ENCODE results near the gene SPON1.

The SPON1 gene

DNA sequence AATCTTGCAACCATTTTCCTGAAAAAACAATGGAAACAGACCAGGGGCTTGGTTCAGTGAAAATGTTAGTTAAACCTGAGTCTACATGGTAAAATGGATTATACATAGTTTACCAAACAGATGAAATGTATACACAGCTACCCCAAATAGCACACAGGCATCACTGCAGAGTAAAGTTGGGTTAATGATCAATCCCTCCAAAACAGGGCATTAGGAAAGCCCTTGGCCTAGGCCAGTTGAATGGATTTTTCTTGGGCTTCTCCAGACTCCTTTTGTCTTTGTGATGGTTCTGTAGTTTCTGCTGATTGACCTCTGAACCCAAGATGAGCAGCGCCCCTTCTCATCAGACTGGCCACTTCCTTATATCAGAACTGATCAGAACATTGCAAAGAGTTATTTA lies 222.9 kb downstream of the SPON1 start:
- DNase-seq (ENCODE audit: low read depth in 2 of 2), result no peak

DNA sequence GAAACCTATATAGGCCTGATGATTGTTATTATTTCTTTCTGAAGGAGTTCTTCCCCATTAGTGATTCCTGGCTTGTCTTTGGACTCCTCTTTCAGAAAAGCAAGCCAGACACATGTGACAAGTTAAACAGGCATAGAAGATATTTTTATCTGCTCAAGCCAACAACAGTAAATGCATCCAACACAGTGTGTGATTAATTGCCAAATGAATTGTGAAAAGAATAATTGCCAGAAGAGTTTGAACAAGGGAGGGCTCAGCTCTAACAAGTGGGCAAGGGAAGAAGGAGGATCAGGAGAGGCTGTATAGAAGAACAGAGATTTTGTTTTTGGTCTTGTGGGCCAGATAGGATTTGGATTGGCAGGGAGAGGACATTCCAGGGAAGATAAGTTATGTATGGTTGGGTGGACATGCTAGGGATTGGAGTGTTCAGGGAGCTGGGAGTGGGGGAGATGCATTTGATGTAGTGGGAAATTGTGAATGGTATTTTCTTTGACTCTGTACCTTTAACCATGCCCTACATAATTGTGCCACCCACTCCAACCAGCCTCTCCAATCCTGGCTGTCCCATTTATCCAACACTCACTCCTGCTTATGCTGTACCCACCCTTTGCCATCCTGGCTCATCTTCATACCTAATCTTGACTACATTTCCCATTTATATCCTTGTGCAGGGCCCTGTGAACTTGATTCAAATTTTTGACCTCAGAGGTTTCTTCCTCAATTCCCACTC lies 223.7 kb downstream of the SPON1 start:
- DNase-seq (ENCODE audit: low read depth in 2 of 2), result no peak

DNA sequence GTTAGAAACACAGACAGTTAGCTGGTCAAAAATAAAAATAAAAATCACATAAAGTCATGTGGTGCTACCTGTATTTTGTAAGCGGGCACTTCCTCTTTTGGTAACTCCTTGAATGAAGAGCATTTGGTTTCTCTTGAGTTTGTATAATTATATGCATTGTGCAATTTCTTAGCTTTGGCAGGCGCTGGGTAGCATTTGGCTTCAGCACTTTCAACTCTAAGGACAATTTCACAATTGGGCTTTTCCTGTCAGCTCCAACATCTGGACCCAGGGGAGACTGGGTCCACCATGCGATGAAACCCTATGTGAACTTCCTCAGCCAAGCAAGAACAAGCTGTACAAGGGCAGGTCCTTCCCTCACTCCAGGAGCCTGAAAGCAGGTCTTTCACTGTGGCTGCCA lies 227.4 kb downstream of the SPON1 start:
- no peak for DNase-seq (ENCODE audit: low read depth in 2 of 2)

DNA sequence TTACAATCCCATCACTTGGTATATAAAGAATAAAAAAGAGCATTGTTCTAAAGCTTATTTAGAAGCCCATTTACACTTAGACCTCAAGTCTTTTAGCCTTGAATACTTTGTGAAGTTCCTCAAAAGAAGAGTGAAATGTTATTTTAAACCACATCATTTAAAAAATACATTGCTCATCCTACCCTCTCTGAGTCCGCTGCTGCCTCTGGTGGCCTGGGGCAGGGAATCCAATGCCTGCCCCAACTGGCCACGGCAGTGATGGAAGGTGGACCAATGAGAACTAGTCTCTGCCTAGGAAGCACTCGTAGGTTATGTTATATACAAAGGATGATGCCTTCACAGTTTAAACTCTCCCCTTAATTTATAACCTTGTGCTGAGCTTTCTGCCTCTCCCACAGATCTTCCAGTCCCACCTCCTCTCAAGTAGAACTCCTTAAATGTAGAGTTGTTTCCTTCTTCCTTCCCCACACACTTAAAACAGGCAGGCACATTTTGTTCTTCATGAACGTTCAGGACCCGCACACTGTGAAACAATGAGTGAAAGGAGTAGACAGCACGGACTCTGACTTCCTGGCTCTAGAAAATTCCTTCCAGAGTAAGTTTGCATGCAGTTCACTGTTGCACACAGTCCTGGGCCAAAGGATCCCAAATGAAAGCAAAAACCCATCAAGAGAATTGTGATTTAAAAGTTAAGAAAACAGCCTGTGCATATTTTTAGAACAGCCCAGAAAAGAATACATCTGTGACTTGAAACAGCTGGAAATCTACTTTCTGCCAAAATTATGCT lies 228.7 kb downstream of the SPON1 start:
- no peak for DNase-seq (ENCODE audit: low read depth in 2 of 2)

DNA sequence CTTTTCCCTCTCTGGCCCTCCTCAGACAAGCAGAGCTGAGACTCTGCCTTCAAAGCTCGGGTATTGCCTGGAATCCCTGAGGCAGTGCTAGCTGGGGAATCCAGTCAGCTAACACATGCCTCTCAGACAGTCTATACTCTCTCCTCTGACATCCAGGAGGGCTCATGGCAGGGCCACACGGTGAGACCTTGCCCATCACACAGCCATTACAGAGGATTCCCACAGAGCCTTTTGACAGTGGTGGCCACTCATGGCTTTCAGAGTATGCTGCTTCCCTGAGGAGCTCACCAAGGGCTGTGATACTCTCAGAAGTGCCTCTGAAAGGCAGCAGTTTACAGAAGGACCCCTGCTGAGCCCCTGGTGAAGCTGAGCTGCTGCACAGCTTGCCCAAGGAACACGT lies 231.1 kb downstream of the SPON1 start:
- DNase-seq (ENCODE audit: low read depth in 2 of 2), result no peak

DNA sequence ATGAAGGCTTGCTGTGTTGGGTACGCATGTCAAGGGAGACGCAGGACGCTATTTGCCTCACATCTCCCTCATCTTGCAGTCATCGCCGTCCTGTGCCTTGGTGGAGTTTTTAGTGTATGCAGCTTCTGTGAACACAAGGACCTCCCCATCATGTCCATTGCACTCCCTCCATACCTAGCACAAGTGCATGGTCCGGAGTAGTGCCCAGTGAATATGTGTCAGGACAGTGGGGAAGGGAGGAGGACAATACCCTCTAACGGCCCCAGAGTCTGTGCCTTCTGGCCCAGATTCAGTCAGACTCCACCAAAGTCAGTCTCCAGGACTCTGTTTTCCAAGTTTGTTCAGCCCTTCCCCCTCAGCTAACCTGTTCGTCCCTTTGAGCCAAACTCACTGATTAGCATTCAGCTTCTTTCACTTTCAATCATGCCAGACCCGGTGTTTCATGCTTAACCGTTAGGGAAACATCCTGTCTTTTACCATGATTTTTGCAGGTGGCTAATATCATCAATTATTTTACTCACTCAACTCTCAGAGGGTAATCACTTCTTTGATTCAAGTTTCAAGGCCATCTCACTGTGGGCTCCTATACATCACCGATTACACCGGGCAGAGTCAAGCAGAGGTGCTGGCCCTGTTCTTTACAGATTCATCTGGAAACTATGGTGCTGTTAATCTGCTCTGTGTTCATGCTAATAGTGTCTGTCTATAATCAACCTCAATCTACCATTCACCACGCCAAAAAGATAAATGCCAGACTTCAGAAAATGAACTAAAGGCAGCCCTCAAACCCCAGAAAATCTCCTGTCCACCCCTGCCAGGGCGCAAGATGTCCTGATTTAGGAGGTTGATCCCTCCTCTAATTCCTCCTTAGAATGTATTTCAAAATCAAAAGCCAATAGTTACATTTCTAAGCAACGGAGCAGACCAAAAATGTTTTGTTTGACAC lies 240.0 kb downstream of the SPON1 start:
- no peak for DNase-seq (ENCODE audit: low read depth in 2 of 2)

DNA sequence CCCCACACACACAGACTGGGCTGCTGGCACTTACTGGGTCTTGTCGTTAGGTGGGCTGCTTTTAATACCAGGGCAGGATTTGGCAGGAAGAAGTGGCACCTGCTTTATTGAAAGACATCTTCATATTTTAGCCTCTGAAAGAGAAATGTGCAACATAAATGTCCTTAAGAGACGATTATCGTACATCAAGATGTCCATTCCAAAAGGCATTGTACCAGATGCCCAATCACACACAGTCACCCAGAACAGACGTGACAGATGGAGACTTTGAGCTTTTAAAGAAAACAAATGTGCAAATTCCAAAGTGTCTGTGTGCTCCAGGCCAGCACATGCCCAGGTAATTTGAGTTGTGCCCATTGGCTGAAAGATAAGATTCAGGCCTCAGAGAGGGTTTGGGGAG lies 240.8 kb downstream of the SPON1 start:
- no peak for DNase-seq (ENCODE audit: low read depth in 2 of 2)

DNA sequence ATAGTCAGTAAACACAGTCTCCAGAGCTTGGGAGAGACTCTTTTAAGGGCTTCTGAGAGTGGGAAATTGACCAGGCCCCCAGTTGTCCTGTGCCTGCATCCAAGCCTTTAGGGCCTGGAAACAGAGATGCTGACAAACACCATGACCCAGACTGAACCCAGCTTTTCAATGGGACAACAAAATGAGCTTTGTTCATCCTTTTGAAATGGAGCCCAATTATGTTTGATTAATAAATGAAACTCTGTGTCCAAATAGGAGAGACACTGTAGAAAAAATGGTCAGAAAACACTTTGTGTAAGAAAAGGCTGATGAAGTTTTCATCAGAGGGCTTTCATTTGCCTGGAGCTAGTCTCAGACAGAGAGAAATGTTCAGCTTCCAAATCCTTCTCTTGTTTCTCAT lies 250.5 kb downstream of the SPON1 start:
- DNase-seq (ENCODE audit: low read depth in 2 of 2), result no peak

DNA sequence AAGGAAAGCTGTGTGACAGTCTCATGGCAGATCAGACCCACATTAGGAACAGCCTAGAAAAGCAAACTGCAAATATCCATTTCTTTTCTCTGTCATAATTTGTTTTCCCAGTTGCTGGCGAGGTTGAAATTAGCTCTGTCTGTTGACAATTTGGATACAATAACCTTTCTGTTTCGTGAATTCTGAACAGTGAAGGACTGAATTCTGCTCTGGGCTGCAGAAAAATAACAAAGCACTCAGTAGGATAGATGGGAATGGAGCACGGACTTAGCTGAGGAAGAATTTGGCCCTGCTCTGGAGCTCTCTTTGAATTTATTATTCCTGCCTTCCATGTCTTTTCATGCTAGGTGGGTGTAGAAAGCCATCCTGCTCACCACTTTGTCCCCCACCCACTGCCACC lies 256.2 kb downstream of the SPON1 start:
- DNase-seq (ENCODE audit: low read depth in 2 of 2), result no peak

DNA sequence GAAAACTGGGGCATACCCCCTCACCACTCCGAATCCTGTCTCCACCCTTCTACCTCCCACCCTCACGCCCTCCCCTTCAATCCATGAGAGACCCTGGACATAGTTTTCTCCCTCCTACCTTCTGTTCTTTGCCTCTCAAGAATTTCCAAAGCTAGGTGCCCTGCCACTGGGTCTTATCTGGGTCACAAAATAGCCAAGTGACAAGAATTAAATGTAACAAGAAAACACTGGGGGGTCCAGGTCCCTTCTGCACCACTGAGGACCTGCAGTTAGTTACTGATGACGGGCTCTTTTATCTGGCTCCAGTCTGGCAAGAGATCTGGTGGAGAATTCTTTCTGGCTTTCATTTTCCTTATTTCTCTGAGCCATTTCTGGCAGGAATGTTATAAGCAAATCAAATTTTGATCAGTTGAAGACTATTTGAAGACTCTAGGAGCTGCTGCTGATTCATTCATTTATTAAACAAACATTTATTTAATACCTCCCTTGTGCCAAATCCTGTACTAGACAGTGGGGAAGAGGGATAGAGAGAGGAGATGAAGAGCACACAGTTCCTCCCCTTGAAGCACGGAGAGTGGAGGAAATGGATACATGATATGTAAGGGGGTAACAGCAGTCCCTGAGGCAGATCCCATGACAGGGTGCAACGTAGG lies 261.2 kb downstream of the SPON1 start:
- no peak for DNase-seq (ENCODE audit: low read depth in 2 of 2)

DNA sequence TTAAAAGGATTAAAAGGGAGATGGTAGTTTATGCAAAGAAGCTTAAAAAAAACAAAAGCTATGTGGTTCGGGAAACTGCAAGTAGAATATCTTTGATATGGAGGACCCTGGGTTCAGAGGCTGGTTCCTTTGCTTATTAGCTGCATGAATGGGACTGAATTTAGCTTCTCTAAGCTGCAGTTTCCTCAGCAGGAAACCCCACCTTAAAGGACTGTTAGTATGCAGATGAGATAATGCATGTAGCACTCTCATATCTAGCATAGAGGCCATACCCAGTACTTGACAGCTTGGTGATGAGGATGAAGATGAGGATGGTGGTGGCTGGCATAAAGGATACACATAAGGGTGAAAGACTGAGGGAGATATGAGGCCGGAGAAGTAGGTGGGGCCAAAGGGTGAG lies 261.9 kb downstream of the SPON1 start:
- no peak for DNase-seq (ENCODE audit: low read depth in 2 of 2)

DNA sequence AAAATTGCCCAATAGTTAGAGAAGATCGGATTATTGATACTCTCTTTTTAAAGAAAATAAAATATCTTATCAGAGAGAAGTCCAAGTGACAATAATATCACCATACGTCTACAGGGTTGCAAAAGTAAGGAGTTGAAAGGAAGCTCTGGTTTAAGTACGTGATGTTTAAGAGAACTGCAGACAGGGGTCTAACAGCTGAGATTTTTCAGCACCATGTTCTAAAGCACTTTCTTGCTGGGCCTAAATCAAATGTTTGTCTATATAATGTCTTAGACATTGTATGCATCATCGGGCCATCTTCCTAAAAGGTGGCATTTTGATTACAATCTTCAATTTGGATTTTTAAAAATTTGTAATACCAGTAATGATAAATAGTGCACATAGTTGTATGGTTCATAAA lies 263.1 kb downstream of the SPON1 start:
- DNase-seq (ENCODE audit: low read depth in 2 of 2), result no peak

DNA sequence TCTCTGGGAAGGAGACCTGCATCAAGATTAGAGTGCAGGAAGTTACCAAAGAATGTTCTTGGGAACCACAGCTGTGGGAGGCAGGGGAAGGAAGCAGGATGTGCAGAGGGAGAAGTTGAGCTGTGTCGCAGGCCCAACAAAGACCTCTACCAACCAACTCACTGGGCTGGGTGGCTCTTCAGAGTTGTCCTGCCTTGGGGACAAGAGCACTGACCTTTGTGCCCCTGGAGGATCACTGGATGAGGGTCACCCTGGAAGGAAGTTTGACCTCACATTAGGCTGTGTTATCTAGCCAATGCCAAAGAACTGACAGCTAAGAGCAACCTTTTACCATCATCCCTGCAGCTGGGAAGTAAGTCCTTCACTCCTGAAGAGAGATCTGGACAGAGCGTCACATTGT lies 265.8 kb downstream of the SPON1 start:
- no peak for DNase-seq (ENCODE audit: low read depth in 2 of 2)

DNA sequence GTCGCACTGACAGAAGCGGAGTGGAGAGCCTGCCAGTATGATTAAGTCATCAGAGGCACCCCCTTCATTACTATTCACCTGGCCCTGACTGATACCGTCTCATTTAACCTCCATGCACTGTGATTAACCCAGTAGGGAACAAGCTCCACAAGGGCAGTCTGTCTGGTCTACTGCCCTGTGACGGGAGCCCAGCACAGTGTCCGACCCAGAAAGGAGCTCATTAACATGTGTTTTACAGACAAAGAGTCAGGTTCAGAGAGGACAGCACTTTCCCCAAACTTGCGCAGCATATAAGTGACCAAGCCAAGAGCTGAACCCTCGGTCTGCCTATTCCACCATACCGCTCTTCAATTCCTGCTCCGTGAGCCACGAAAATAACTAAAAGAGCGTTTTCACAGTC lies 266.9 kb downstream of the SPON1 start:
- DNase-seq (ENCODE audit: low read depth in 2 of 2), result no peak

DNA sequence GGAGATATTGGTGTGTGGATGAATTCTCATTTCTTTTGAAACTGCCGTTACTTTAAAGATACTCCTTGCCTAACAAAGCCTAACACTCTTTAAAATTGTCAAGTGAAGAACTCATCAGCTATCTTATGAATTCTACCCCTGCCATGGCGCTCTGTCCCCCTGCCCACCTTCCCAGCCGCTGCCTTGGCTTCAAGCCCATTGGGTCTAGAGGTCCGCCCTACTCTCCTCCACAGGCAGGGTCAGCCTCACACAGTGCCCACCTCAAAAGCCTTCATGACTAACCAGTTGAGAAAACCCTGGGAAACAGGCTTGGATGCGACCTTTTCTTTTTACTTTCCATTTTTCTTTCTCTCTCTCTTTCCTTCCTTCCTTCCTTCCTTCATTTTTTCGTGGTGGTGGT lies 267.9 kb downstream of the SPON1 start:
- no peak for DNase-seq (ENCODE audit: low read depth in 2 of 2)

DNA sequence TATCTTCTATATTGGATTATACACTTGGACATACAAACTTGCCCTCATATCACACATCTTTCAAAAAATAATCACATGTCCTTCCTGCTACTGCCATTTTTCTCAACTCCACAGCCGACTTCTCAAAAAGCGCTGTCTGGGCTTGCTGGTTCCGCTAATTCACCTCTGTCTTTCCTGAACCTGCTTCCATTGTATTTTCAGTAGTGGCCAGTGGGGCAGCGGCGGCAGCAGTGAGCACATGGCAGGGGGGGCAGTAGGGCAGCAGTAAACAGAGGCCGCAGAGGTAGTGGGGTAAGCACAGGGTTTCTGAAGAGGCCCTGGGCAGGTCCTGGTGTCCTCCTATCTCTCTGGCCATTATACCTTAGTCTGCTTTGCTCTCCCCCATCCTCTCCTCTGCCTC lies 270.1 kb downstream of the SPON1 start:
- DNase-seq (ENCODE audit: low read depth in 2 of 2), result no peak

DNA sequence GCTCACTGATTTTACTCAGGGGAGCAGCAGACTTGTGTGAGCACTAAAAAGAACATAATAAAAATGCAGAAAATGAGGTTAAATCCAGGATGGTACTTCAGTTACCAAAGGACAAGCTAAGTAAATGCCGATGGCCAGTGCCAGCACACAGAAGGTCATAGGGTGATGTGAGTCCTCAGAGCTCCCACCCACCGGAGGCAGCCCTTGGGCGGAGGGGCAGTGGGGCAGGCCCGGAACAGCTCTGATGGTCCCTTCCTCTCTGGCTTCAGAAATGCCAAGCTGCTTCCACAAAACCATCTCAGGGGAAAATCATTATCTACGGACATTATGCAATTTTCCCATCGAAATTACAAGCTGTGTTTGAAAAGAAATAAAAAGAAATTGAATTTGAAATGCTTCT lies 271.9 kb downstream of the SPON1 start:
- no peak for DNase-seq (ENCODE audit: low read depth in 2 of 2)

DNA sequence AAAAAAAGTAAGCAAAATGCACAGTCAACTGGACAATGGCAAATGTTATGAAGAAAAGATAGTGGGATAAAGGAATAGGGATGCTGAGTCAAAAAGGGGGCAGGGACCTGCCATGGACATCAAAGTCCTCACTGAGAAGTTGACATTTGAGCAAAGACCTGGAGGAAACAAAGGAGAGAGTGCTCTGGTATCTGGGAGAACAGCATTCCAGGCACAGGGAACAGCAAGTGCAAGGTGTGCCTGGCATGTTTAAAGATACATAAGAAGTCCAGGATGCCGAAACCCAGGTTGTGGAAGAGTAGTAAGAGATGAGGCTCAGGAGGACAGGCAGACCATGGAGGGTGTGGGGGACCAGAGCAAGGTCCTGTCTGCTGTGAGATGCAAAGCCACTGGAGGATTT lies 273.2 kb downstream of the SPON1 start:
- DNase-seq (ENCODE audit: low read depth in 2 of 2), result no peak

DNA sequence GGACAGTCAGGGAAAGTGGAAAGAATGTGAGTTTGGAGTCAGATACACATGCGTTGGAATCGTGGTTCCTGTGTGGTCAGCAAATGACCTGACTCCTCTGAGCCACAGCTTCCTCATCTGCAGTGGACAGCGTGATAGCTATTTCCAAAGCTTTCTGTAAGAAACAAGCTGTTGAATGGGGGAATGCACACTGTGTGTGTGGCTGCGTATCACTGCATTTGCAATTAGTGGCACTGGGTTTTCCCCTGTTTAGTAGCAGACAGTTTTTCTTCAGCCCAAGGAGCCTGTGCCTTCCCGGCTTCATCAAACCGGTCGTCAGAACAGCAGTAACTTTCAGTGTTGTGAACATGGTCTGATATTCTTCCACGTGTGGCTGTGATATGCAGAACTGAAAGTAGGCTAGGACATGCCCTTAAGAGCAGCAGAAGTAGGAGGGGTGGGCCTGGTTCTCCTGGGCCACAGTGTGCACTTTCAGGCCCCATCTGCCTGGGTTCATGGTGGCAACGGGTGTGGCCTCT lies 275.0 kb downstream of the SPON1 start:
- DNase-seq (ENCODE audit: low read depth in 2 of 2), result no peak

DNA sequence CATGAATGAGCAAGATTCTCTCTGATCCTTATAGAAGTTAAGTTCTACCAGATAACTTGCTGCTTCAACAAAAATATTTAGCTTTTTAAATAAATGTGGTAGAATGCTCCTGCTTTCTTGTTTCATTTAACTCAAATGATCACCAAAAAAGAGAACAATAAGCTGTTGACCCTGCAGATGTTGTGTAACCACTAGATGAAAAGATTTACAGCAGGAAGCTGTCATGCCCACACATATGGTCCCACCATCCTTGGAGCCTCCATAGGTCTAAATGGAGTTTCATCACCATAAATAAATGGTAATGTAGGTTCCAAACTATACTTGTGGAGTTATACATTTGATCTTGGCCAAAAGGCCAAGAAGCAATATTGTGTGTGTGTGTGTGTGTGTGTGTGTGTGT lies 277.7 kb downstream of the SPON1 start:
- no peak for DNase-seq (ENCODE audit: low read depth in 2 of 2)

DNA sequence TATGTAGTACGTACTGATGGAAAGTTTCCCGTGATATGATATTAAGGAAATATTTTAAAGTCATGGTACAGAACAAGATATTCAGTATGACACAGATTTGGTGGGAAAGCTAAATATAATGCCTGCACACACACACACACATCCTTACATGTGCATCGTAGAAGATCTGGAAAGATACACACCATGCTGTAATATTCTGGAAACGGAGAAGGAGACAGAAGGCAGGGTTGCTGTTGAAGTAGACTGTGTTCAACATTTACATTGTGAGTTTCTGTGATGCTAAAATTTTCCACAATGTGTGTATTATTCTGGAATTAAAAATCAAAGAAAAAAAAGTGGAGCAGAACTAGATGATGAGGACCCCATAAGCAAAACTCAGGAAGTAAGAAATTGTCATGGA lies 278.4 kb downstream of the SPON1 start:
- no peak for DNase-seq (ENCODE audit: low read depth in 2 of 2)

DNA sequence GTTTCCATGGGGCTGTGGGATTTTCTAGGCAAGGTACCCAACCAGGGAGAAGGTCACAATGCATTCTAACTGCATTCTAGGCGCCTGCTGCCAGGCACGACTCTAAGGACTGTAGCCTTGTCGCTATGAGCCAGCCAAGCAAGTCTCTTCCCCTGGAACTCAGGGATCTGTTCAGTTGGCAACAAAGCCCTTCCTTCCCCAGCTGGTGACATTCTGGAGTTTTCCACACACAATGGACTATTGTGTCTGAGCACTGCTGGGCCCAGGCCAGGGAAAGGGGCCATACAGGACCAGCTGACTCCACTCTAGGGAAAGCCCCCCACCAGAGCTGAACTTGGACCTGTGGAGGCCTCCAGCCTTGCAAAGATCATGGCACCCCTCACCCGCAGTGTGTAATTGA lies 279.7 kb downstream of the SPON1 start:
- no peak for DNase-seq (ENCODE audit: low read depth in 2 of 2)
